H9 (cell line): ENCODE results near the gene ARID1B. TPM values are rescaled to one million over a fixed set of nuclear protein-coding genes. Genes with fewer than 3 reads are reported as not detected.

Source experiments
- DNase-seq: peaks from one replicate; pipeline ENCODE4 v3.0.0-alpha.2; 2017
- H2AFZ ChIP-seq: one replicate; pipeline ENCODE4 v1.6.1; 2013; ENCODE audit warnings: mild to moderate bottlenecking, low read length, control low read depth, moderate library complexity
- H2AK5ac ChIP-seq: 2 replicates; pipeline ENCODE4 v1.6.1; 2013; ENCODE audit warnings: low read length, control low read depth, mixed read lengths; ENCODE audit not compliant: insufficient read length
- H2BK120ac ChIP-seq: one replicate; pipeline ENCODE4 v1.6.1; 2013; ENCODE audit warnings: low read depth, mild to moderate bottlenecking, low read length, control low read depth, inconsistent platforms; ENCODE audit not compliant: poor library complexity, severe bottlenecking
- H2BK12ac ChIP-seq: 2 replicates; pipeline ENCODE4 v1.6.1; 2013; ENCODE audit warnings: low read length, control low read depth, mixed read lengths, low read depth; ENCODE audit not compliant: insufficient read length
- H2BK15ac ChIP-seq: 2 replicates; pipeline ENCODE4 v1.6.1; 2013; ENCODE audit warnings: low read depth, low read length, control low read depth
- H2BK20ac ChIP-seq: one replicate; pipeline ENCODE4 v1.6.1; 2013; ENCODE audit warnings: low read depth, mild to moderate bottlenecking, low read length, control low read depth, inconsistent platforms; ENCODE audit not compliant: poor library complexity, severe bottlenecking
- H2BK5ac ChIP-seq: 2 replicates; pipeline ENCODE4 v1.6.1; 2013; ENCODE audit warnings: low read length, control low read depth, mixed read lengths; ENCODE audit not compliant: insufficient read length
- H3K14ac ChIP-seq: 2 replicates; pipeline ENCODE4 v1.6.1; 2013; ENCODE audit warnings: low read length, control low read depth; ENCODE audit not compliant: insufficient read depth
- H3K18ac ChIP-seq: 2 replicates; pipeline ENCODE4 v1.6.1; 2013; ENCODE audit warnings: low read depth, mild to moderate bottlenecking, mixed read lengths, low read length, control low read depth; ENCODE audit not compliant: insufficient read length
- H3K23ac ChIP-seq: 2 replicates; pipeline ENCODE4 v1.6.1; 2013; ENCODE audit warnings: low read length, control low read depth, mixed read lengths, low read depth; ENCODE audit not compliant: insufficient read length
- H3K23me2 ChIP-seq: 2 replicates; pipeline ENCODE4 v1.6.1; 2013; ENCODE audit warnings: low read depth, mild to moderate bottlenecking, mixed read lengths, low read length, control low read depth; ENCODE audit not compliant: insufficient read length, poor library complexity, severe bottlenecking
- H3K27ac ChIP-seq: 2 replicates; pipeline ENCODE4 v1.5.1; 2013; ENCODE audit warnings: low read length, control low read depth, mixed read lengths, low read depth; ENCODE audit not compliant: insufficient read length
- H3K27me3 ChIP-seq: 2 replicates; pipeline ENCODE4 v1.6.1; 2013; ENCODE audit warnings: low read length, control low read depth, inconsistent platforms; ENCODE audit not compliant: insufficient read depth
- H3K4ac ChIP-seq: 2 replicates; pipeline ENCODE4 v1.6.1; 2013; ENCODE audit warnings: low read depth, mild to moderate bottlenecking, control low read depth, inconsistent platforms, low read length, moderate library complexity
- H3K4me1 ChIP-seq: 2 replicates; pipeline ENCODE4 v1.6.1; 2013; ENCODE audit warnings: low read length, control low read depth, inconsistent platforms; ENCODE audit not compliant: insufficient read depth
- H3K4me2 ChIP-seq: 2 replicates; pipeline ENCODE4 v1.6.1; 2013; ENCODE audit warnings: low read length, control low read depth, mixed read lengths; ENCODE audit not compliant: insufficient read length, insufficient read depth
- H3K56ac ChIP-seq: 2 replicates; pipeline ENCODE4 v1.6.1; 2013; ENCODE audit warnings: low read depth, mild to moderate bottlenecking, mixed read lengths, low read length, control low read depth; ENCODE audit not compliant: insufficient read length
- H3K79me1 ChIP-seq: 2 replicates; pipeline ENCODE4 v1.6.1; 2013; ENCODE audit warnings: low read depth, mild to moderate bottlenecking, moderate library complexity, low read length, control low read depth, inconsistent platforms; ENCODE audit not compliant: insufficient read depth, poor library complexity, severe bottlenecking
- H3K79me2 ChIP-seq: 2 replicates; pipeline ENCODE4 v1.6.1; 2013; ENCODE audit warnings: low read length, control low read depth, inconsistent platforms; ENCODE audit not compliant: insufficient read depth
- H3K9ac ChIP-seq: 2 replicates; pipeline ENCODE4 v1.6.1; 2013; ENCODE audit warnings: low read length, control low read depth, mixed read lengths; ENCODE audit not compliant: insufficient read length; ENCODE audit errors: extremely low read depth
- H3K9me3 ChIP-seq: one replicate; pipeline ENCODE4 v1.6.1; 2013; ENCODE audit warnings: low read depth, low read length, inconsistent platforms; ENCODE audit not compliant: control insufficient read depth
- H3T11ph ChIP-seq: one replicate; pipeline ENCODE4 v1.6.1; 2013; ENCODE audit warnings: mild to moderate bottlenecking, low read length, control low read depth, inconsistent platforms
- H4K20me1 ChIP-seq: one replicate; pipeline ENCODE4 v1.6.1; 2013; ENCODE audit not compliant: control insufficient read depth, insufficient read length, insufficient read depth
- H4K5ac ChIP-seq: 2 replicates; pipeline ENCODE4 v1.6.1; 2013; ENCODE audit warnings: low read depth, mild to moderate bottlenecking, mixed read lengths, low read length, control low read depth; ENCODE audit not compliant: insufficient read length
- H4K8ac ChIP-seq: replicated peaks from 2 replicates; pipeline ENCODE4 v1.6.1; 2013; ENCODE audit warnings: low read length, control low read depth, mixed read lengths, low read depth; ENCODE audit not compliant: insufficient read length
- H4K91ac ChIP-seq: 2 replicates; pipeline ENCODE4 v1.6.1; 2013; ENCODE audit warnings: low read depth, mild to moderate bottlenecking, moderate library complexity, mixed read lengths, low read length, control low read depth; ENCODE audit not compliant: insufficient read length
- H3K27ac Mint-ChIP-seq, 3 experiments: 2 replicates in 2 of 3; 3 replicates in 1 of 3; pipeline ENCODE4 v1.8.0; 2020 to 2021; ENCODE audit warnings: mixed read lengths in 3 of 3, mild to moderate bottlenecking in 1 of 3, moderate library complexity in 1 of 3
- H3K27me3 Mint-ChIP-seq: 2 replicates; pipeline ENCODE4 v1.8.0; 2021; ENCODE audit warnings: low read depth, mild to moderate bottlenecking, moderate library complexity, mixed read lengths
- H3K36me3 Mint-ChIP-seq, 3 experiments: 2 replicates in 2 of 3; 3 replicates in 1 of 3; pipeline ENCODE4 v1.8.0; 2020 to 2021; ENCODE audit warnings: low read depth in 3 of 3, mixed read lengths in 3 of 3; ENCODE audit not compliant: insufficient read depth in 1 of 3
- H3K4me1 Mint-ChIP-seq, 2 experiments: 2 replicates each; pipeline ENCODE4 v1.8.0; 2020; ENCODE audit warnings: mixed read lengths in 2 of 2
- H3K4me3 Mint-ChIP-seq, 2 experiments: 2 replicates in 1 of 2; 3 replicates in 1 of 2; pipeline ENCODE4 v1.8.0; 2020 to 2021; ENCODE audit warnings: mild to moderate bottlenecking in 2 of 2, mixed read lengths in 2 of 2, moderate library complexity in 1 of 2
- H3K9me3 Mint-ChIP-seq, 2 experiments: 2 replicates in 1 of 2; 3 replicates in 1 of 2; pipeline ENCODE4 v1.8.0; 2020; ENCODE audit warnings: mild to moderate bottlenecking in 2 of 2, mixed read lengths in 2 of 2, moderate library complexity in 1 of 2
- WGBS: extraction: QIAGEN DNeasy Blood & Tissue Kit; methylation state at CpG from one replicate; pipeline ENCODE4 v1.1.7; 2013; ENCODE audit warnings: missing lambda C conversion rate, low lambda C conversion rate, mixed read lengths; ENCODE audit not compliant: insufficient read length; ENCODE audit errors: extremely low coverage; 5-methylcytosine and 5-hydroxymethylcytosine counted together
- total RNA-seq: library from RNA; stranded (reverse); gene quantifications from 2 replicates; pipeline ENCODE4 v1.2.1, GENCODE V29; 2021
- TF ChIP-seq, protein P1 (sequence below): fragments of 200-600 bp; sonication (generic); conservative IDR thresholded peaks from 3 replicates; pipeline ENCODE4 v1.8.0; 2021; ENCODE audit warnings: antibody characterized with exemption, mild to moderate bottlenecking

Gene ARID1B
- total RNA-seq, 1 experiment from 2014 or later = 88.2 TPM

GRCh38 chr6:156955494-156956183 is 178.5 kb downstream of the ARID1B start:
- Histone ChIP-seq H2AFZ (no peak overlapping the region), H3K4ac (no peak overlapping the region), H4K91ac (no peak overlapping the region), H4K8ac (no peak overlapping the region), H3K27ac (no peak overlapping the region), H3K4me2 (no peak overlapping the region), H3T11ph (no peak overlapping the region), H2BK15ac (no peak overlapping the region), H3K79me2 (peaks cover 11% of the 10 kb centered on the region; the same call in 1 of the 2 replicates), H3K14ac (no peak overlapping the region), H2BK5ac (no peak overlapping the region), H3K23me2 (no peaks in the 10 kb centered on the region), H2AK5ac (no peak overlapping the region), H3K56ac (no peak overlapping the region), H3K23ac (no peak overlapping the region), H2BK120ac (no peak overlapping the region), H2BK20ac (no peak overlapping the region), H3K4me1 (peaks cover 12% of the 10 kb centered on the region; the same call in 1 of the 2 replicates), H3K27me3 (no peaks in the 10 kb centered on the region), H3K18ac (no peak overlapping the region), H3K9me3 (no peaks in the 10 kb centered on the region), H2BK12ac (no peak overlapping the region), H3K9ac (no peak overlapping the region), H4K20me1 (no peaks in the 10 kb centered on the region), H4K5ac (no peak overlapping the region), H3K79me1 (peaks cover 2% of the 10 kb centered on the region)
- no peak overlapping the region for H3K4me3 Mint-ChIP-seq
- DNase-seq = no peak
- TF ChIP-seq, protein P1, sequence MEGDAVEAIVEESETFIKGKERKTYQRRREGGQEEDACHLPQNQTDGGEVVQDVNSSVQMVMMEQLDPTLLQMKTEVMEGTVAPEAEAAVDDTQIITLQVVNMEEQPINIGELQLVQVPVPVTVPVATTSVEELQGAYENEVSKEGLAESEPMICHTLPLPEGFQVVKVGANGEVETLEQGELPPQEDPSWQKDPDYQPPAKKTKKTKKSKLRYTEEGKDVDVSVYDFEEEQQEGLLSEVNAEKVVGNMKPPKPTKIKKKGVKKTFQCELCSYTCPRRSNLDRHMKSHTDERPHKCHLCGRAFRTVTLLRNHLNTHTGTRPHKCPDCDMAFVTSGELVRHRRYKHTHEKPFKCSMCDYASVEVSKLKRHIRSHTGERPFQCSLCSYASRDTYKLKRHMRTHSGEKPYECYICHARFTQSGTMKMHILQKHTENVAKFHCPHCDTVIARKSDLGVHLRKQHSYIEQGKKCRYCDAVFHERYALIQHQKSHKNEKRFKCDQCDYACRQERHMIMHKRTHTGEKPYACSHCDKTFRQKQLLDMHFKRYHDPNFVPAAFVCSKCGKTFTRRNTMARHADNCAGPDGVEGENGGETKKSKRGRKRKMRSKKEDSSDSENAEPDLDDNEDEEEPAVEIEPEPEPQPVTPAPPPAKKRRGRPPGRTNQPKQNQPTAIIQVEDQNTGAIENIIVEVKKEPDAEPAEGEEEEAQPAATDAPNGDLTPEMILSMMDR = no peak
- H3K27ac Mint-ChIP-seq = no peak overlapping the region
- WGBS = no CpG with 5 or more reads among the region's 6 CpGs
- no peaks in the 10 kb centered on the region; a peak in 1 of 7 replicates for H3K36me3 Mint-ChIP-seq
- no peaks in the 10 kb centered on the region for H3K9me3 Mint-ChIP-seq
- H3K4me1 Mint-ChIP-seq = peaks cover 28% of the 10 kb centered on the region in 2 experiments
- no peaks in the 10 kb centered on the region for H3K27me3 Mint-ChIP-seq
